Endothelial cell (in vitro differentiated cells): ENCODE data around the gene ANAPC5. TPM values are rescaled to one million over a fixed set of nuclear protein-coding genes. Genes with fewer than 3 reads are reported as not detected.
"Not testable (repeated sequence)": the region's sequence is repeated elsewhere in the genome, so short reads cannot be mapped to it uniquely, and the experiment has no call there.

Source experiments
- DNase-seq: peaks from one replicate; pipeline ENCODE4 v3.0.0; 2021; ENCODE audit warnings: low spot score
- H3K27ac Mint-ChIP-seq: one replicate; pipeline ENCODE4 v1.8.0; 2021; ENCODE audit warnings: mixed read lengths, inconsistent platforms; ENCODE audit not compliant: unreplicated experiment
- H3K27me3 Mint-ChIP-seq: one replicate; pipeline ENCODE4 v1.8.0; 2021; ENCODE audit warnings: mild to moderate bottlenecking, moderate library complexity, mixed read lengths, inconsistent platforms; ENCODE audit not compliant: unreplicated experiment
- H3K36me3 Mint-ChIP-seq: one replicate; pipeline ENCODE4 v1.8.0; 2021; ENCODE audit warnings: mild to moderate bottlenecking, low read depth, mixed read lengths, inconsistent platforms; ENCODE audit not compliant: unreplicated experiment
- H3K4me1 Mint-ChIP-seq: one replicate; pipeline ENCODE4 v1.8.0; 2021; ENCODE audit warnings: mild to moderate bottlenecking, mixed read lengths, inconsistent platforms; ENCODE audit not compliant: unreplicated experiment
- H3K4me3 Mint-ChIP-seq: one replicate; pipeline ENCODE4 v1.8.0; 2021; ENCODE audit warnings: mild to moderate bottlenecking, mixed read lengths, inconsistent platforms; ENCODE audit not compliant: unreplicated experiment
- H3K9me3 Mint-ChIP-seq: one replicate; pipeline ENCODE4 v1.8.0; 2021; ENCODE audit warnings: mixed read lengths, inconsistent platforms; ENCODE audit not compliant: unreplicated experiment
- CTCF ChIP-seq: fragments of 200-600 bp; sonication (generic); IDR thresholded peaks from one replicate; pipeline ENCODE4 v1.5.0; 2021; ENCODE audit warnings: antibody characterized with exemption; ENCODE audit not compliant: unreplicated experiment
- total RNA-seq: library from RNA; stranded (reverse); fragmentation: NEBNext Ultra II Directional; extraction: Animal tissue kit (Norgen Biotek cat#: 25700); gene quantifications from one replicate; pipeline ENCODE4 v1.2.1, GENCODE V29; 2021; ENCODE audit not compliant: unreplicated experiment

The ANAPC5 gene
- total RNA-seq, 1 donor from 2014 or later: 68.7 TPM

GRCh38 chr12:121318121-121318520 lies 34.1 kb downstream of the ANAPC5 start:
- TF ChIP-seq CTCF: no peak
- DNase-seq: no peak
- Mint-ChIP-seq H3K27me3 (peaks cover 2% of the 10 kb centered on the region), H3K9me3 (no peaks in the 10 kb centered on the region), H3K4me1 (no peaks in the 10 kb centered on the region), H3K36me3 (peaks cover 13% of the 10 kb centered on the region), H3K27ac (no peak overlapping the region), H3K4me3 (no peak overlapping the region)

- no peak for TF ChIP-seq CTCF
- Mint-ChIP-seq H3K36me3 (peaks cover 19% of the 10 kb centered on the region), H3K4me1 (no peaks in the 10 kb centered on the region), H3K27ac (no peak overlapping the region), H3K4me3 (no peak overlapping the region), H3K9me3 (no peaks in the 10 kb centered on the region), H3K27me3 (peaks cover 2% of the 10 kb centered on the region)
- DNase-seq: no peak
Measured at GRCh38 chr12:121314431-121314830, 37.8 kb downstream of the ANAPC5 start.

- peaks cover 14% of the 10 kb centered on the region for H3K36me3 Mint-ChIP-seq
- not testable (repeated sequence) for DNase-seq, H3K9me3 Mint-ChIP-seq, H3K4me1 Mint-ChIP-seq, H3K4me3 Mint-ChIP-seq, H3K27me3 Mint-ChIP-seq, H3K27ac Mint-ChIP-seq
Measured at GRCh38 chr12:121310231-121310630, 42.0 kb downstream of the ANAPC5 start.

GRCh38 chr12:121307397-121307796 lies 44.8 kb downstream of the ANAPC5 start:
- not testable (repeated sequence) for H3K4me3 Mint-ChIP-seq, H3K27ac Mint-ChIP-seq, H3K4me1 Mint-ChIP-seq, DNase-seq, H3K27me3 Mint-ChIP-seq, H3K9me3 Mint-ChIP-seq
- peaks cover 14% of the 10 kb centered on the region for H3K36me3 Mint-ChIP-seq

GRCh38 chr12:121304306-121304705 lies 47.9 kb downstream of the ANAPC5 start:
- Mint-ChIP-seq H3K4me3 (no peak overlapping the region), H3K4me1 (peaks cover 17% of the 10 kb centered on the region), H3K36me3 (peaks cover 8% of the 10 kb centered on the region), H3K9me3 (no peaks in the 10 kb centered on the region), H3K27me3 (no peaks in the 10 kb centered on the region), H3K27ac (no peak overlapping the region)
- no peak for DNase-seq
- TF ChIP-seq CTCF: no peak

- Mint-ChIP-seq H3K4me1 (peaks cover 17% of the 10 kb centered on the region), H3K27ac (no peak overlapping the region), H3K27me3 (peaks cover 3% of the 10 kb centered on the region), H3K36me3 (no peaks in the 10 kb centered on the region), H3K9me3 (no peaks in the 10 kb centered on the region), H3K4me3 (no peak overlapping the region)
- TF ChIP-seq CTCF: no peak
- DNase-seq: no peak
Measured at GRCh38 chr12:121301876-121302275, 50.3 kb downstream of the ANAPC5 start.
